Endothelial cell of umbilical vein (primary cell): Measurements from ENCODE around the gene DGCR6L.

Experiments used
- EZH2 ChIP-seq: IDR thresholded peaks from 2 replicates; pipeline ENCODE4 v1.6.1; 2012; ENCODE audit warnings: borderline replicate concordance, low read depth, mild to moderate bottlenecking, moderate library complexity, low read length, inconsistent platforms; ENCODE audit not compliant: severe bottlenecking
- GATA2 ChIP-seq: IDR thresholded peaks from 2 replicates; pipeline ENCODE4 v1.7.0; 2011; ENCODE audit warnings: low read depth, mild to moderate bottlenecking, moderate library complexity, mixed read lengths, low read length; ENCODE audit not compliant: insufficient read length, insufficient read depth
- JUN ChIP-seq: IDR thresholded peaks from 2 replicates; pipeline ENCODE4 v1.6.1; 2011; ENCODE audit warnings: borderline replicate concordance, low read depth; ENCODE audit not compliant: insufficient read length, insufficient read depth
- MYC ChIP-seq: IDR thresholded peaks from one replicate; pipeline ENCODE4 v1.6.1; 2011; ENCODE audit warnings: mild to moderate bottlenecking, low read depth, low read length
- POLR2A ChIP-seq: IDR thresholded peaks from 2 replicates; pipeline ENCODE4 v1.6.1; 2012; ENCODE audit warnings: low read depth, mild to moderate bottlenecking, control low read depth, low read length
- POLR2AphosphoS5 ChIP-seq: IDR thresholded peaks from 2 replicates; pipeline ENCODE4 v1.6.1; 2012; ENCODE audit warnings: low read depth, mild to moderate bottlenecking, control low read depth, low read length, moderate library complexity; ENCODE audit not compliant: insufficient read depth
- TF ChIP-seq, protein P1 (sequence below), 2 donors: IDR thresholded peaks; 1 replicate in 1 of 2; 2 replicates in 1 of 2; pipeline ENCODE4 v1.5.1; 2011; ENCODE audit warnings: low read length in 2 of 2, mild to moderate bottlenecking in 2 of 2, moderate library complexity in 2 of 2, control low read depth in 1 of 2, inconsistent platforms in 1 of 2, low read depth in 1 of 2; ENCODE audit not compliant: insufficient read depth in 1 of 2; ENCODE audit errors: extremely low read depth in 1 of 2
- TF ChIP-seq, protein P2 (sequence below): IDR thresholded peaks from 2 replicates; pipeline ENCODE4 v1.6.1; 2011; ENCODE audit not compliant: insufficient read depth, insufficient read length

DNA sequence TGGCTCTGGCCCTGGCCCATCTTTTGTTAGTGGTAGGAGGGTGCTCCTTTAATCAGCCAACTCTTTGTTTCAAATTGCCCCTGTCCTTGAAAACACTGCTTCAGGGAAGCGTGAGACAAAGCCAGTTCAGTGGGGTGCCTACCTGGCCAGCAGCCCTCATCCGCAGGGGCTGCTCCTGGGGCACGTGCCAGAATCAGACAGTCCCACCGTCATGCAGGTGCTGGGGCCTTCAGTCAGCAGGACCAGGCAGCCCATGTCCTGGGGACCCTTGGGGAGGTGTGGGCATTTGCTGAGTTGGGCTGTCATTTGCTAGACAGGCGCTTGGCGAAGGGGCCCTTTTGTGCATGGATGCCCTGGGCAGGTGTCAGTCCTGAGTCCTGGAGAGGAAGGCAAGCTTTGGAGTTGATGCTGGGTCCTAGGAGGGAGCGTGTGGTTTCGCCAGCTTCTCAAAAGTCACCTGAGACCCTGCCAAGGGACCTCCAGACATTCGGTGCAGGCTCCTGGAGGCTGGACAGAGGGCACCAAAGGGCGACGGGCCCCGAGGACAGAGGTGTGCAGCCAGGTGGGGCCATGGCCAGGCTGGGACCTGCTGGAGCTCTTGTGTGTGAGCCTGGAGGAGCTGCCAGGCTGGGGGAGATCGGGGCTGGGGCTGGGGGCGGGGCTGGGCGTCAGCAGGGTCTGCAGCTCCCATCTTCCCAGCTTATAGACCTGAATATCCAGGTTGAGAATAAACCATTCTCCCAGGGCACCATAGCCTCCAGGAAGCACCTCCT, 36.8 kb downstream of the DGCR6L start:
- TF ChIP-seq, protein P1, sequence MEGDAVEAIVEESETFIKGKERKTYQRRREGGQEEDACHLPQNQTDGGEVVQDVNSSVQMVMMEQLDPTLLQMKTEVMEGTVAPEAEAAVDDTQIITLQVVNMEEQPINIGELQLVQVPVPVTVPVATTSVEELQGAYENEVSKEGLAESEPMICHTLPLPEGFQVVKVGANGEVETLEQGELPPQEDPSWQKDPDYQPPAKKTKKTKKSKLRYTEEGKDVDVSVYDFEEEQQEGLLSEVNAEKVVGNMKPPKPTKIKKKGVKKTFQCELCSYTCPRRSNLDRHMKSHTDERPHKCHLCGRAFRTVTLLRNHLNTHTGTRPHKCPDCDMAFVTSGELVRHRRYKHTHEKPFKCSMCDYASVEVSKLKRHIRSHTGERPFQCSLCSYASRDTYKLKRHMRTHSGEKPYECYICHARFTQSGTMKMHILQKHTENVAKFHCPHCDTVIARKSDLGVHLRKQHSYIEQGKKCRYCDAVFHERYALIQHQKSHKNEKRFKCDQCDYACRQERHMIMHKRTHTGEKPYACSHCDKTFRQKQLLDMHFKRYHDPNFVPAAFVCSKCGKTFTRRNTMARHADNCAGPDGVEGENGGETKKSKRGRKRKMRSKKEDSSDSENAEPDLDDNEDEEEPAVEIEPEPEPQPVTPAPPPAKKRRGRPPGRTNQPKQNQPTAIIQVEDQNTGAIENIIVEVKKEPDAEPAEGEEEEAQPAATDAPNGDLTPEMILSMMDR (IDR thresholded peaks at IDR 0.05; ENCODE audit: extremely low read depth in 1 of 2, insufficient read depth in 1 of 2, low read depth in 1 of 2, low read length in 2 of 2): no peak
- TF ChIP-seq POLR2AphosphoS5 (no peak), POLR2A (no peak), EZH2 (no peak), MYC (no peak), JUN (no peak), GATA2 (no peak)
- TF ChIP-seq, protein P2, sequence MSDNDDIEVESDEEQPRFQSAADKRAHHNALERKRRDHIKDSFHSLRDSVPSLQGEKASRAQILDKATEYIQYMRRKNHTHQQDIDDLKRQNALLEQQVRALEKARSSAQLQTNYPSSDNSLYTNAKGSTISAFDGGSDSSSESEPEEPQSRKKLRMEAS: no peak
